Activated CD4-positive, alpha-beta T cell treated with anti-CD3 and anti-CD28 coated beads for 48 hours (primary cell): Measurements from ENCODE around the gene NTM.

Experiments used
- DNase-seq: peaks from one replicate; pipeline ENCODE4 v3.0.0-alpha.2; 2020

The NTM gene

GRCh38 chr11:131850507-131850906, 480.1 kb downstream of the NTM start:
- DNase-seq, result no peak

- DNase-seq, result no peak
Observed at GRCh38 chr11:131851964-131852755, 481.7 kb downstream of the NTM start.

GRCh38 chr11:131852757-131853156, 482.3 kb downstream of the NTM start:
- no peak for DNase-seq

- DNase-seq, result no peak
Observed at GRCh38 chr11:131854391-131854790, 484.0 kb downstream of the NTM start.

GRCh38 chr11:131855320-131855719, 484.9 kb downstream of the NTM start:
- no peak for DNase-seq

- DNase-seq, result no peak
Observed at GRCh38 chr11:131857246-131857645, 486.8 kb downstream of the NTM start.

- no peak for DNase-seq
Observed at GRCh38 chr11:131858505-131858904, 488.1 kb downstream of the NTM start.

GRCh38 chr11:131859538-131860210, 489.3 kb downstream of the NTM start:
- no peak for DNase-seq

GRCh38 chr11:131864228-131864627, 493.8 kb downstream of the NTM start:
- no peak for DNase-seq

GRCh38 chr11:131865860-131866259, 495.4 kb downstream of the NTM start:
- no peak for DNase-seq

GRCh38 chr11:131866535-131867400, 496.4 kb downstream of the NTM start:
- DNase-seq, result no peak

- peak; percentile 20 for DNase-seq
Observed at GRCh38 chr11:131867457-131868257, 497.2 kb downstream of the NTM start.

- DNase-seq, result no peak
Observed at GRCh38 chr11:131868629-131869507, 498.5 kb downstream of the NTM start.

GRCh38 chr11:131870305-131870704, 499.9 kb downstream of the NTM start:
- no peak for DNase-seq

- no peak for DNase-seq
Observed at GRCh38 chr11:131871006-131871405, 500.6 kb downstream of the NTM start.

GRCh38 chr11:131874070-131874469, 503.7 kb downstream of the NTM start:
- DNase-seq, result no peak

- no peak for DNase-seq
Observed at GRCh38 chr11:131875611-131876010, 505.2 kb downstream of the NTM start.

- DNase-seq, result no peak
Observed at GRCh38 chr11:131877246-131877942, 507.0 kb downstream of the NTM start.

GRCh38 chr11:131880316-131880715, 509.9 kb downstream of the NTM start:
- no peak for DNase-seq

- no peak for DNase-seq
Observed at GRCh38 chr11:131880976-131881375, 510.6 kb downstream of the NTM start.

- no peak for DNase-seq
Observed at GRCh38 chr11:131883332-131883731, 512.9 kb downstream of the NTM start.
